GM12801 (cell line): ENCODE data around the gene CHCHD1.

Experiments
- CTCF ChIP-seq: IDR thresholded peaks from one replicate; pipeline ENCODE4 v1.5.1; 2011; ENCODE audit warnings: control low read depth; ENCODE audit not compliant: insufficient read length; ENCODE audit errors: extremely low read depth

CHCHD1 gene

GRCh38 chr10:73807471-73807870, 25.6 kb downstream of the CHCHD1 start:
- no peak for TF ChIP-seq CTCF

- no peak for TF ChIP-seq CTCF
These were observed 26.4 kb downstream of the CHCHD1 start for GRCh38 chr10:73808021-73808815.

GRCh38 chr10:73809061-73809818, 27.4 kb downstream of the CHCHD1 start:
- no peak for TF ChIP-seq CTCF

GRCh38 chr10:73810358-73810734, 28.5 kb downstream of the CHCHD1 start:
- TF ChIP-seq CTCF = no peak

- no peak for TF ChIP-seq CTCF
These were observed 29.1 kb downstream of the CHCHD1 start for GRCh38 chr10:73810735-73811465.

- TF ChIP-seq CTCF = no peak
These were observed 30.8 kb downstream of the CHCHD1 start for GRCh38 chr10:73812657-73813056.

GRCh38 chr10:73813333-73813732, 31.5 kb downstream of the CHCHD1 start:
- TF ChIP-seq CTCF = no peak
